ENCODE results near the gene TTC8. TPM values are rescaled to one million over a fixed set of nuclear protein-coding genes. Genes with fewer than 3 reads are reported as not detected.
"Not testable (repeated sequence)": the region's sequence is repeated elsewhere in the genome, so short reads cannot be mapped to it uniquely, and the experiment has no call there.

TTC8 gene
- total RNA-seq, 8 experiments from 2014 or later: 12.7 to 41.8 (median 18.3) TPM

DNA sequence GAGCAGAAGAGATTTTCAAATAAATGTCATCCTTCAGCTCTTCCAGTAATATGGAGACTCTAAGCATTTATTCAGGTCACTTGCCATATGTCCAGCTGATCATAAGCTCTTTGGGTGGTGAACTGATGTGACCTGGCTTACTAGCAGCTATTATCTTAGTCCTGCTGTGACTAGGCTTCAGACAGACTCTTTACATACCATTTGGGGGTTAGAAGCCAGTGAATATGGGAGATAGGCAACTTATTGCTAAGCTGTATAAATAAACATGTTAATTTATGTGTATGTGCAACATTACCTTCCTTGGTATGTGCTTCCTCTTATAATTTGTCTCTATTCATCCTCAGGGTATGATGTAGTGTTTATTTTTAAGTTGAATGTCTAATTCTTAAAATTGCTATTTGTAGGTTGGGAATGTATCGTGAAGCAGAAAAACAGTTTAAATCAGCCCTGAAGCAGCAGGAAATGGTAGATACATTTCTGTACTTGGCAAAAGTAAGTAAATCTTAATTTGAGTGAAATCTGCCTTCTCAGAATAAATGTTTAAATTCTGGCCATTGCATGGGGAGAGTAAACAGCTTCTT is 32.4 kb downstream of the TTC8 start:
- no peak overlapping the region for H3K27ac ChIP-seq
- in situ Hi-C loops (cut with MboI; ENCODE audit: low pct_unique_long_range_greater_than_20kb in 2 of 9, low sequenced_read_pairs in 9 of 9, unreplicated experiment in 9 of 9): loop anchor here in 1 of 9 experiments (25.0 kb wide), 1 partner anchor 195 kb away; no protein-coding TSS in a partner anchor
- 38 to 100% (median 95%) methylated on average over 1 of the region's 1 CpG; no CpG with 5 or more reads in 2 of the 10 experiments for WGBS, 10 experiments
- peak in 3 of 8 experiments; percentile 58 to 98 (median 70) for ATAC-seq (replicated peaks in 6 of 8)
- H3K4me1 ChIP-seq (replicated peaks in 1 of 2): no peaks in the 10 kb centered on the region
- H3K4me3 ChIP-seq: no peak overlapping the region

DNA sequence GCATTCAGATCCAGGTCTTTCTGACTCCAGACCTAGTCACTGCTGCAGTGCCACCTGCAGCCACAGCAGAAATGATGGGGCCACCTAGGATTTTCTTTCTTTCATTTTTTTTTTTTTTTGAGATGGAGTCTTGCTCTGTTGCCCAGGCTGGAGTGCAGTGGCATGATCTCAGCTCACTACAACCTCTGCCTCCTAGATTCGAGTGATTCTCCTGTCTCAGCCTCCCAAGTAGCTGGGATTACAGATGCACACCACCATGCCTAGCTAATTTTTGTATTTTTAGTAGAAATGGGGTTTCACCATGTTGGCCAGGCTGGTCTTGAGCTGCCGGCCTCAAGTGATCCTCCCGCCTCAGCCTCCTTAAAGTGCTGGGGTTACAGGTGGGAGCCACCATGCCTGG is 33.4 kb downstream of the TTC8 start:
- not testable (repeated sequence) for ATAC-seq (replicated peaks in 6 of 8)
- in situ Hi-C loops (cut with MboI; ENCODE audit: low pct_unique_long_range_greater_than_20kb in 2 of 9, low sequenced_read_pairs in 9 of 9, unreplicated experiment in 9 of 9): loop anchor here in 1 of 9 experiments (25.0 kb wide), 1 partner anchor 196 kb away; no protein-coding TSS in a partner anchor

DNA sequence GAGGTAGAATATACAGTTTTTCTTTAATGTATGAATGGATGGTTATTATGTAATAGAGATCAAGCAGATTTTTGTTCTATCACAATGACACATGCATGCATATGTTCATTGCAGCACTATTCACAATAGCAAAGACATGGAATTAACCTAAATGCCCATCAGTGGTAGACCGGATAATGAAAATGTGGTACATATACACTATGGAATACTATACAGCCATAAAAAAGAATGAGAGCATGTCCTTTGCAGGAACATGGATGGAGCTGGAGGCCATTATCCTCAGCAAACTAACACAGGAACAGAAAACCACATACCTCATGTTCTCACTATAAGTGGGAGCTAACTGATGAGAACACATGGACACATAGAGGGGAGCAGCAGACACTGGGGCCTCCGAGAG is 34.7 kb downstream of the TTC8 start:
- not testable (repeated sequence) for ATAC-seq (replicated peaks in 6 of 8); H3K4me3 ChIP-seq; H3K27ac ChIP-seq; H3K4me1 ChIP-seq (replicated peaks in 1 of 2)
- WGBS, 10 experiments: 67 to 100% (median 90%) methylated on average over 1 to 2 of the region's 2 CpGs; no CpG with 5 or more reads in 2 of the 10 experiments
- in situ Hi-C loops (cut with MboI; ENCODE audit: low pct_unique_long_range_greater_than_20kb in 2 of 9, low sequenced_read_pairs in 9 of 9, unreplicated experiment in 9 of 9): loop anchor here in 1 of 9 experiments (25.0 kb wide), 1 partner anchor 197 kb away; no protein-coding TSS in a partner anchor

More for the DNA sequence above, 33.4 kb downstream of the TTC8 start:
- H3K27ac ChIP-seq; H3K4me1 ChIP-seq (replicated peaks in 1 of 2); H3K4me3 ChIP-seq: not testable (repeated sequence)
- WGBS, 10 experiments: 83 to 100% (median 89%) methylated on average over 1 to 3 of the region's 3 CpGs; no CpG with 5 or more reads in 5 of the 10 experiments

DNA sequence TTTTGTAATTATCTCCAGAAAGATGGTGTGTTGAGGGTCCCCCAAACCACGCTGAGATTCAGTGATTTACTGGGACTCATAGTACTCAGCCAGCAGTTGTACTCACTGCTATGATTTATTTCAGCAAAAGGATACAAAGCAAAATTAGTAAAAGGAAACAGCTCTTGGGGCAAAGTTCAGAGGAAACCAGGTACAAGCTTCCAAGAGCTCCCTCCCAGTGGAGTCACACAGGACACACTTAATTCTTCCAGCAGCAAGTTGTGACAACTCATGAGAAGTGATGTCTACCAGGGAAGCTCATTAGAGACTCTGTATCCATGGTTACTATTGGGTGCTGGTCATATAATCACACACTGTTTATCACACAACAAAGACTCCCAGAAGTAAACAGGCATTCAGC is 38.7 kb downstream of the TTC8 start:
- 63 to 100% (median 100%) methylated on average over 1 of the region's 1 CpG; no CpG with 5 or more reads in 4 of the 10 experiments for WGBS, 10 experiments
- in situ Hi-C loops (cut with MboI; ENCODE audit: low pct_unique_long_range_greater_than_20kb in 2 of 9, low sequenced_read_pairs in 9 of 9, unreplicated experiment in 9 of 9): loop anchor here in 1 of 9 experiments (25.0 kb wide), 1 partner anchor 201 kb away; no protein-coding TSS in a partner anchor

DNA sequence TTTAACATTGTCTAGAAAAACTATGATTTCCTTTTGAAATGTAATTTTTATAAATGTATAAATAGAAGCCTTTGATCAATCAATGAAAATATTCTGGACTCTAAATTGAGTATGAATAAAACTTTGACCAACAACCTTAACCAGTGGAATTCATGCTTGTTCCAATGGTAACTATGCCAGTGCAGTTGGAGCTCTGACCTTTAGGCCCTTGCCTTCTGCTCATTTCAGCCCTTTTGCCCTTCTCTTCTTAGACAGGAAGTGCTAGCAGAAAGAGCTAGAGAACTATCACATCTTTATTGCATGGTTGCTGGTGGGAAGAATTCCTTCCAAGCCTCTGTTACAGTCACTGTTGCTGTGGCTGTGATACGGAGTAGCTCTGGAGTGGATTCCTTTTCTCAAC is 39.7 kb downstream of the TTC8 start:
- WGBS, 10 experiments: 80 to 100% (median 100%) methylated on average over 1 of the region's 1 CpG; no CpG with 5 or more reads in 3 of the 10 experiments
- Histone ChIP-seq H3K4me3 (no peak overlapping the region), H3K27ac (no peak overlapping the region), H3K4me1 (replicated peaks in 1 of 2) (peaks cover 0 to 3% of the 10 kb centered on the region in 2 donors)
- in situ Hi-C loops (cut with MboI; ENCODE audit: low pct_unique_long_range_greater_than_20kb in 2 of 9, low sequenced_read_pairs in 9 of 9, unreplicated experiment in 9 of 9): loop anchor here in 1 of 9 experiments (25.0 kb wide), 1 partner anchor 202 kb away; no protein-coding TSS in a partner anchor
- no peak for ATAC-seq (replicated peaks in 6 of 8)

More for the DNA sequence above, 38.7 kb downstream of the TTC8 start:
- no peak for ATAC-seq (replicated peaks in 6 of 8)
- Histone ChIP-seq H3K27ac (no peak overlapping the region), H3K4me1 (replicated peaks in 1 of 2) (peaks cover 0 to 3% of the 10 kb centered on the region in 2 donors), H3K4me3 (no peak overlapping the region)

- no peak for ATAC-seq (replicated peaks in 6 of 8)
- H3K4me1 ChIP-seq (replicated peaks in 1 of 2): peaks cover 0 to 3% of the 10 kb centered on the region in 2 donors
- H3K27ac ChIP-seq: no peak overlapping the region
- WGBS, 10 experiments: 71 to 100% (median 85%) methylated on average over 1 to 3 of the region's 3 CpGs; no CpG with 5 or more reads in 2 of the 10 experiments
- no peak overlapping the region for H3K4me3 ChIP-seq
- in situ Hi-C loops (cut with MboI; ENCODE audit: low pct_unique_long_range_greater_than_20kb in 2 of 9, low sequenced_read_pairs in 9 of 9, unreplicated experiment in 9 of 9): loop anchor here in 1 of 9 experiments (25.0 kb wide), 1 partner anchor 204 kb away; no protein-coding TSS in a partner anchor
Measured at GRCh38 chr14:88866305-88866704, 41.9 kb downstream of the TTC8 start.

DNA sequence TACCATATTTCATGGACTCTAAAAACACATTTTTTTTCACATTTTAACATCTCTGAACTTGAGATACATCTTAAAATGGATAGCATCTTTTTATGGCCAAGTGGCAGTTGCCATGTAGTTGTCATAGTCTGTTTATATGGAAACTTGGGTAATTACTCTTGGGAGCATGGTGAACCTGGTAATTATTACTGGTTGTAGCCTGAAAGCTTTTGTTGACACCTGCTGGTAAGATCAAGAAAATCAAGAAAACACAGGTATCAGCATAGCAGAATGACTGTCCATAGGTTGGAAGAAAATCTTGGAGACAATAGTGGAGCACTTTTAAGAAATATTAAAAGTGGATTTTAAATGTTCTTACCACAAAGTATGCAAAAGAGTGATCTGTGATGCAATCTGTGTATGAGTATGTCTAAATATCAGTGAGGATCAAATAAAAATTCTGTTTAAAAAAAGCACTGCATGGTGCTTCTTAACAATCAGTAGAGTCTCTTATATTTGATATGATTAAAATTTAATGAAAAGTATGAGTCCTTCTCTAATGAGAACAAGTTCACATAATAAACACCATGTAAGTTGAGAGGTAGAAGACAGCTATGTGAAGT is 44.2 kb downstream of the TTC8 start:
- Histone ChIP-seq H3K27ac (no peak overlapping the region), H3K4me3 (no peak overlapping the region), H3K4me1 (replicated peaks in 1 of 2) (no peaks in the 10 kb centered on the region)
- in situ Hi-C loops (cut with MboI; ENCODE audit: low pct_unique_long_range_greater_than_20kb in 2 of 9, low sequenced_read_pairs in 9 of 9, unreplicated experiment in 9 of 9): loop anchor here in 1 of 9 experiments (25.0 kb wide), 1 partner anchor 206 kb away; no protein-coding TSS in a partner anchor
- peak in 3 of 8 experiments; percentile 40 to 55 (median 50) for ATAC-seq (replicated peaks in 6 of 8)

DNA sequence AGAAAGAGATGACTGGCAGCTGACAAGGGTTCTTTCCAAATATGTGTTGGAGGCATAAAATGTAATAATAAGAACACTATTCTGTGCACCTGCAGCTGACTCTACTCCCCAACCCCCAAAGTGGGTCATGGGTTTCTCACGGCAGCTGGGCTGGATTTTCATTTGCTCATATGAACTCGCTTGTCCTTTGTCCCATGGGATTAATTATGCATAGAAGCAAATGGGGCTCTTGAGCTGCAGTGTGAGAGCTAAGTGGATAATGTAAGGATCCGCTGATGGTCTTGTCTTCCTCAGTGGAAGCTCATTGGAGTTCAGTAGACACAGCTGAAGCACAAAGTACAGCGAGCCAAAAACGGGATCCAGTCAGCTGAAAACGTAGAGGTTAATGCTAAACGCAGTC is 46.3 kb downstream of the TTC8 start:
- Histone ChIP-seq H3K4me3 (no peak overlapping the region), H3K4me1 (replicated peaks in 1 of 2) (no peaks in the 10 kb centered on the region), H3K27ac (no peak overlapping the region)
- in situ Hi-C loops (cut with MboI; ENCODE audit: low pct_unique_long_range_greater_than_20kb in 2 of 9, low sequenced_read_pairs in 9 of 9, unreplicated experiment in 9 of 9): loop anchor here in 1 of 9 experiments (25.0 kb wide), 1 partner anchor 208 kb away; no protein-coding TSS in a partner anchor
- no peak for ATAC-seq (replicated peaks in 6 of 8)
- WGBS, 10 experiments: 80 to 100% (median 92%) methylated on average over 1 to 7 of the region's 7 CpGs; no CpG with 5 or more reads in 1 of the 10 experiments

DNA sequence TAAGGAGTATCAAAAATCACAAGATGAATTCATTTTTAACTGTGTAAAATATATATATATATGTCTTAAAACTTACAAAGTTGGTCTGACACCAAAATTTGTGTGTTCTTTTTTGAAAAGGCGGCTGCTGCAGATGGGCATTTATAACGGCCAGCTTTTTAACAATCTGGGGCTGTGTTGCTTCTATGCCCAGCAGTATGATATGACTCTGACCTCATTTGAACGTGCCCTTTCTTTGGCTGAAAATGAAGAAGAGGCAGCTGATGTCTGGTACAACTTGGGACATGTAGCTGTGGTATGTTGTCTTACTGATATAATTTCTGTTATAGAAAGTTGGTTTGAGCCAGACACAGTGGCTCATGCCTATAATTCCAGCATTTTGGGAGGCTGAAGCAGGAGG is 47.0 kb downstream of the TTC8 start:
- no peak overlapping the region for H3K4me3 ChIP-seq
- in situ Hi-C loops (cut with MboI; ENCODE audit: low pct_unique_long_range_greater_than_20kb in 2 of 9, low sequenced_read_pairs in 9 of 9, unreplicated experiment in 9 of 9): loop anchor here in 1 of 9 experiments (25.0 kb wide), 1 partner anchor 209 kb away; no protein-coding TSS in a partner anchor
- ATAC-seq (replicated peaks in 6 of 8): no peak
- 92 to 100% (median 100%) methylated on average over 2 to 3 of the region's 3 CpGs; no CpG with 5 or more reads in 2 of the 10 experiments for WGBS, 10 experiments
- no peak overlapping the region for H3K27ac ChIP-seq
- H3K4me1 ChIP-seq (replicated peaks in 1 of 2): no peaks in the 10 kb centered on the region

GRCh38 chr14:88872976-88873375 is 48.5 kb downstream of the TTC8 start:
- in situ Hi-C loops (cut with MboI; ENCODE audit: low pct_unique_long_range_greater_than_20kb in 2 of 9, low sequenced_read_pairs in 9 of 9, unreplicated experiment in 9 of 9): loop anchor here in 1 of 9 experiments (25.0 kb wide), 1 partner anchor 211 kb away; no protein-coding TSS in a partner anchor
- Histone ChIP-seq H3K27ac (no peak overlapping the region), H3K4me1 (replicated peaks in 1 of 2) (no peaks in the 10 kb centered on the region), H3K4me3 (no peak overlapping the region)
- 43 to 100% (median 94%) methylated on average over 1 to 3 of the region's 3 CpGs; no CpG with 5 or more reads in 3 of the 10 experiments for WGBS, 10 experiments
- no peak for ATAC-seq (replicated peaks in 6 of 8)

- 70 to 100% (median 100%) methylated on average over 2 of the region's 2 CpGs; no CpG with 5 or more reads in 1 of the 10 experiments for WGBS, 10 experiments
- H3K4me1 ChIP-seq (replicated peaks in 1 of 2): no peaks in the 10 kb centered on the region
- no peak overlapping the region for H3K4me3 ChIP-seq
- no peak for ATAC-seq (replicated peaks in 6 of 8)
- no peak overlapping the region for H3K27ac ChIP-seq
- in situ Hi-C loops (cut with MboI; ENCODE audit: low pct_unique_long_range_greater_than_20kb in 2 of 9, low sequenced_read_pairs in 9 of 9, unreplicated experiment in 9 of 9): no loop called here
Measured at GRCh38 chr14:88877192-88877591, 52.7 kb downstream of the TTC8 start.

DNA sequence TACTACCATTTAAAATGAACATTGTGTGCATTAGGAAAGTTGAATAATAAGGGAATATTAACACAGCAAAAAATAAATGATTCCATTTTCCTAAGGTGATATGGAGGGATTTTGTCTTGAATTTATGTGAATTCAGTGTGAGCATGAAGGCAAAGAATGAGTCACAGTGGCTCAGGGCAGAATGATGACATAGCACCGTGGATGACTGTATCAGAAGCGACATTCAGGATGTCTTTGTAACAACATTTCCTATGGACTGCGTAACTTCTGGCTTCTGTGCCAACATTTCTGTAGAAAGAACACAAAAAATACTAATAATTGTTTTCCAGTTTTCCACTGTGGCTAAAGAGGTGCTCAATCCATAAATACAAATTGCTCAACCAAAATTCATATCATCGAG is 54.6 kb downstream of the TTC8 start:
- H3K27ac ChIP-seq: no peak overlapping the region
- 19 to 93% (median 76%) methylated on average over 1 to 4 of the region's 4 CpGs; no CpG with 5 or more reads in 2 of the 10 experiments for WGBS, 10 experiments
- H3K4me3 ChIP-seq: no peak overlapping the region
- in situ Hi-C loops (cut with MboI; ENCODE audit: low pct_unique_long_range_greater_than_20kb in 2 of 9, low sequenced_read_pairs in 9 of 9, unreplicated experiment in 9 of 9): no loop called here
- H3K4me1 ChIP-seq (replicated peaks in 1 of 2): no peaks in the 10 kb centered on the region
- ATAC-seq (replicated peaks in 6 of 8): peak in 5 of 8 experiments; percentile 36 to 95 (median 89)

DNA sequence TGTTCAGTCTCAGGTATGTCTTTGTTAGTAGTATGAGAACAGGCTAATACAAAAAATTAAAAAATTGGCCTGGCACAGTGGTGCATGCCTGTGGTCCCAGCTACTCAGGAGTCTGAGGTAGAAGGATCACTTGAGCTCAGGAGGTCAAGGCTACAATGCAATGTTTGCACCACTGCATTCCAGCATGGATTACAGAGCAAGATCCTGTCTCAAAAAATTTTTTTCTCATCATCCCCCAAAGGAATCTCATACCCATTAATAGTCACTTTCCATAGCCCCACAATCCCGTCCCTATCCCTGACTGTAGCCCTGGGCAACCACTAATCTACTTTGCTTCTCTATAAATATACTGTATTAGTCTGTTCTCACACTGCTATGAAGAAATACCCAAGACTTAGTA is 57.8 kb downstream of the TTC8 start:
- Histone ChIP-seq H3K4me3 (no peak overlapping the region), H3K27ac (no peak overlapping the region), H3K4me1 (replicated peaks in 1 of 2) (no peaks in the 10 kb centered on the region)
- ATAC-seq (replicated peaks in 6 of 8): no peak
- in situ Hi-C loops (cut with MboI; ENCODE audit: low pct_unique_long_range_greater_than_20kb in 2 of 9, low sequenced_read_pairs in 9 of 9, unreplicated experiment in 9 of 9): no loop called here
- 11 to 100% (median 96%) methylated on average over 1 of the region's 1 CpG; no CpG with 5 or more reads in 2 of the 10 experiments for WGBS, 10 experiments
